GM12864 (cell line): ENCODE data around the gene GOLGA3.
"Not testable (repeated sequence)": the region's sequence is repeated elsewhere in the genome, so short reads cannot be mapped to it uniquely, and the experiment has no call there.

Experiments used
- DNase-seq: peaks from one replicate; pipeline ENCODE4 v3.0.0-alpha.2; 2011; ENCODE audit warnings: low read depth
- H3K4me3 ChIP-seq: 2 replicates; pipeline ENCODE4 v1.5.1; 2011; ENCODE audit warnings: mild to moderate bottlenecking, low read depth, low read length, control low read depth
- CTCF ChIP-seq: IDR thresholded peaks from 2 replicates; pipeline ENCODE4 v1.5.1; 2011; ENCODE audit warnings: low read depth, mild to moderate bottlenecking, moderate library complexity, low read length, control low read depth, inconsistent platforms; ENCODE audit errors: missing control alignments

GOLGA3 gene

DNA sequence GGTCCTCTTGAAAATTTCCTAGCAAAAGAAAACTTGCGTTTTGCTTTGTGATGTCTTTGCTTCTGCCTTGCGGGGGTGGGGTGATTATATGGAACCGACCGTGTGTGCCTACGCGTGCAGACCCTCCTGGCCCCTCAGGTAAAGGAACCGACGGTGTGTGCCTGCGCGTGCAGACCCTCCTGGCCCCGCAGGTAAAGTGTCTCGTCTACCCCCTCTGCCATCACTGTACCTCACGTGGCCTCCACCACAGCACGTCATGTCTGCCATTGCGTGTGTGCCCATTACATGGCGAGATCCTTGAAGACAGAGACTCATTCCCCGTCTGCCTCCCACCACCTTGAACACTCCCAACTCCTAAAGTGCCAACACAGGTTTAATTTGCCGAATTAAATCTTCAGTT, 3.6 kb downstream of the GOLGA3 start:
- TF ChIP-seq CTCF = no peak
- no peak overlapping the region for H3K4me3 ChIP-seq
- DNase-seq = no peak

DNA sequence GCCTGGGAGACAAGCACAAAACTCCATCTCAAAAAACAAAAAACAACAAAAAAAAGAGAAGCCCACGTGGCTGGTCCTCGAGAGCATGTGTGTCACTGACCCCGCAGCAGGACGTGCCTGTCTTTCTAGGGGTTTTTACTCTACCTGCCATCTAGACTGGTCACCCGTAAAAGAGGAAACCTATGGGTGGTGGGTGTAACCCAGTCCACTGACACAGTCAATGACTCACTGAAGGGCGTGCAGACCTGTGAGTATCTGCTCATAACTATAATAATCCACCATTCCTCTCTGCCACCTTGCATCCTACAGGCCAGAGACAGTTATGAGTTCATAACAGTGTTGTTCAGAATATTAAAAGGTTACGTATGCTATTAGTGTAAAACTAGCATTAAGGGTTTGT, 4.6 kb downstream of the GOLGA3 start:
- DNase-seq = no peak
- H3K4me3 ChIP-seq = no peak overlapping the region
- no peak for TF ChIP-seq CTCF

DNA sequence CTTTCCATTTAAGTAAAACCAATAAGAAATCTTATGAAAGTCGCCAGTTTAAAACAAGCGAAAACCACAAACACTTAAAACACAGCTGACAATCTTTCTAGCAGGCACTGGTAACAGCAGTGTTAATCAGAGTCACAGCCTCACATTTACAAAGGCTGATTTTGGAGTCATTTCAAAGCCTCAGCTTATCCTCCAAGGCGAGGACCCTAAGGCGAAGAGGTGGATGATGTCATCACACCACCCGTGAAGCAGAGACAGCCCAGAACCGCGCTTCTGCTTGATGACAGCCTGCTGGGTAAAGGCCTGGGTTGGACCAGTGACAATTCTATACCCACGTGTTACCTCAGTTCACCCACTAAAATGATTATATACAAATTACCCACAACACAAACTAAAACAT, 10.1 kb downstream of the GOLGA3 start:
- no peak for DNase-seq
- no peak for TF ChIP-seq CTCF
- no peak overlapping the region for H3K4me3 ChIP-seq

DNA sequence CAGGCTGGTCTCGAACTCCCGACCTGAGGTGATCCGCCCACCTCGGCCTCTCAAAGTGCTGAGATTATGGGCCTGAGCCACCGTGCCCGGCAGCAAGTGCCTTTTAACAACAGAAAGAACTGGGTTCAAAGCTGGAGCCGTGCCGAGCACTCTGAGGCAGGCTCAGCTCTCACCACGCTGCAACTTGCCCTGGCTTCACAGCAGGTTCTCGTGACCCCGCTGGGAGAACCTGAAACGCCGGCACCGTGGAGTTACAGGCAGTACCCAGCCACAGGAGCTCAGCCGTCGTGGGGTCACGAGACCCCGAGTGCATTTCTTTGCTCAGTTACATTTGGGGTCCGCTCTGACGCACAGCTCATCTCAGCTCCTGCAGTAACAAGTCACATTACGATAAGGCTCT, 14.4 kb downstream of the GOLGA3 start:
- DNase-seq = no peak
- TF ChIP-seq CTCF = no peak
- H3K4me3 ChIP-seq = no peak overlapping the region

- H3K4me3 ChIP-seq = no peak overlapping the region
- no peak for TF ChIP-seq CTCF
- no peak for DNase-seq
These were observed 15.2 kb downstream of the GOLGA3 start for GRCh38 chr12:132813443-132813842.

- no peak for TF ChIP-seq CTCF
- DNase-seq = no peak
- H3K4me3 ChIP-seq = no peak overlapping the region
These were observed 15.9 kb downstream of the GOLGA3 start for GRCh38 chr12:132812631-132813305.

DNA sequence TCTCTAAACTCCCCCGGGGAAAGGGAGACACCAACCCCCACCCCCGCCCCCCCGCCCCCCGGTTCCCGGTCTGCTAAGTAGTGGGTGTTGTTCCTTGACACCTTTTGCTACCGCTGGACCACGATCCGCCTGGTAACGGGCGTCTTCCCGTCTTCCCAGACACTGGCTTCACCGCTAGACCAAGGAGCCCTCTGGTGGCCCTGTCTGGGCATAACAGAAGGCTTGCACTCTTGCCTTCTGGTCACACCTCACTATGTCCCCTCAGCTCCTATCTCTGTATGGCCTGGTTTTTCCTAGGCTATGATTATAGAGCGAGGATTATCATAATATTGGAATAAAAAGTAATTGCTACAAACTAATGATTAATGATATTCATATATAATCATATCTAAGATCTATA, 19.3 kb downstream of the GOLGA3 start:
- H3K4me3 ChIP-seq, DNase-seq: not testable (repeated sequence)
- TF ChIP-seq CTCF = peak; percentile 61
